ENCODE measurements around the gene KIAA0408. TPM values are rescaled to one million over a fixed set of nuclear protein-coding genes. Genes with fewer than 3 reads are reported as not detected.

The KIAA0408 gene
- total RNA-seq, 5 donors from 2014 or later (not counting 1 experiment from before 2014, with no cell fraction given): 2.2 to 6.4 (median 3.5) TPM

- DNase-seq (no peak), ATAC-seq (replicated peaks in 1 of 4) (no peak)
- ChIA-PET POLR2A (no interaction called here), CTCF (interaction anchor here in 1 of 2 donors (1.2 kb wide), 1 partner anchor 79 kb away, joined by 3 read pairs; no protein-coding TSS in a partner anchor)
- peaks cover 0 to 6% of the 10 kb centered on the region in 2 experiments for H3K4me1 ChIP-seq (ENCODE audit: control insufficient read depth in 1 of 2, extremely low read depth in 1 of 2, insufficient read depth in 2 of 2, low read length in 2 of 2)
- no peaks in the 10 kb centered on the region for H3K36me3 ChIP-seq (ENCODE audit: control insufficient read depth in 2 of 2, extremely low read depth in 1 of 2, insufficient read depth in 1 of 2, low read length in 1 of 2)
- H3K27me3 ChIP-seq (replicated peaks in 1 of 2; ENCODE audit: control insufficient read depth in 2 of 2, extremely low read depth in 1 of 2, insufficient read depth in 2 of 2, low read length in 1 of 2): no peaks in the 10 kb centered on the region
- H3K27ac ChIP-seq (ENCODE audit: low read length): no peak overlapping the region
- H3K4me3 ChIP-seq (ENCODE audit: control insufficient read depth in 1 of 2, extremely low read depth in 1 of 2, low read length in 1 of 2): no peak overlapping the region
- Mint-ChIP-seq H3K36me3 (peaks cover 2% of the 10 kb centered on the region), H3K4me3 (no peak overlapping the region), H3K27ac (no peak overlapping the region), H3K27me3 (peaks cover 1 to 3% of the 10 kb centered on the region in 2 donors), H3K4me1 (peaks cover 0 to 4% (median 0%) of the 10 kb centered on the region in 3 donors), H3K9me3 (no peaks in the 10 kb centered on the region)
- H3K9me3 ChIP-seq: no peaks in the 10 kb centered on the region
- WGBS (ENCODE audit: insufficient coverage): 90% methylated on average over 2 of the region's 4 CpGs
These were observed 372 bp downstream of the KIAA0408 start for GRCh38 chr6:127458817-127459216.

GRCh38 chr6:127458222-127458621 is 967 bp downstream of the KIAA0408 start:
- DNase-seq: no peak
- Mint-ChIP-seq H3K4me3 (no peak overlapping the region), H3K36me3 (peaks cover 2% of the 10 kb centered on the region), H3K27ac (no peak overlapping the region), H3K27me3 (peaks cover 1 to 3% of the 10 kb centered on the region in 2 donors), H3K4me1 (peaks cover 0 to 4% (median 0%) of the 10 kb centered on the region in 3 donors), H3K9me3 (no peaks in the 10 kb centered on the region)
- Histone ChIP-seq H3K4me3 (ENCODE audit: control insufficient read depth in 1 of 2, extremely low read depth in 1 of 2, low read length in 1 of 2) (no peak overlapping the region), H3K36me3 (ENCODE audit: control insufficient read depth in 2 of 2, extremely low read depth in 1 of 2, insufficient read depth in 1 of 2, low read length in 1 of 2) (no peaks in the 10 kb centered on the region), H3K4me1 (ENCODE audit: control insufficient read depth in 1 of 2, extremely low read depth in 1 of 2, insufficient read depth in 2 of 2, low read length in 2 of 2) (peaks cover 0 to 6% of the 10 kb centered on the region in 2 experiments), H3K9me3 (no peaks in the 10 kb centered on the region), H3K27ac (ENCODE audit: low read length) (no peak overlapping the region), H3K27me3 (replicated peaks in 1 of 2; ENCODE audit: control insufficient read depth in 2 of 2, extremely low read depth in 1 of 2, insufficient read depth in 2 of 2, low read length in 1 of 2) (no peaks in the 10 kb centered on the region)
- ATAC-seq (replicated peaks in 1 of 4): no peak
- 100% methylated on average over 2 of the region's 3 CpGs for WGBS (ENCODE audit: insufficient coverage)
- CTCF ChIA-PET: interaction anchor here in 1 of 2 donors (1.2 kb wide), 1 partner anchor 80 kb away, joined by 3 read pairs; no protein-coding TSS in a partner anchor
- POLR2A ChIA-PET: no interaction called here

DNA sequence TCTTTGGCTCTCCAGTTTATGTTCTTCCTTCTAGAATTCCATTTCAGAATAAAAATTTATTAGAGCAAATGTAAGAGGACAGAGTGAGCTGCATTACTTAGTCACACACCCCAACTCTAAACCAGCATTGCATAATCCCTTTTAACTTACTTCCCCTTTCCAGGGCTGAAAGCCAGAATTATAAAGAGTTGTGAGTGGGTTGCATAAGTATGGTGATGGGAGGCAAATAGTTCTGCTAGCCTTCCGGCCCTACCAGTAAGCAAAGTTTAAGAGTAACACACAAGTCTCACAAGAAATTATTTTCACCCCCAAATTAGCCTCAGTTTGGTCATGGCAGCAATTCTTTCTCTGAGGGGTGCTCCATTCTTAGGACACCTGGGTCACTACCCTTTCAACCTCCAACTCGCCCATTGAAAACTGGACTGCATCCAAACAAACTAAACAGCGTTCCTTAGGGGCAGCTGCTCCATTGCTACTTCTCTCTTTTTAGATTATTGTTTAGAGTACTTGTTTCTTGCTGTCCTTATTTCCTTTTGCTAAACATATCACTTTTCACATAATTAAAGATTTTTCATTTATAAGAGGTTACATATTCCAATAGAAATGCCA is 1.6 kb downstream of the KIAA0408 start:
- no peak overlapping the region for H3K27ac ChIP-seq (ENCODE audit: low read length)

DNA sequence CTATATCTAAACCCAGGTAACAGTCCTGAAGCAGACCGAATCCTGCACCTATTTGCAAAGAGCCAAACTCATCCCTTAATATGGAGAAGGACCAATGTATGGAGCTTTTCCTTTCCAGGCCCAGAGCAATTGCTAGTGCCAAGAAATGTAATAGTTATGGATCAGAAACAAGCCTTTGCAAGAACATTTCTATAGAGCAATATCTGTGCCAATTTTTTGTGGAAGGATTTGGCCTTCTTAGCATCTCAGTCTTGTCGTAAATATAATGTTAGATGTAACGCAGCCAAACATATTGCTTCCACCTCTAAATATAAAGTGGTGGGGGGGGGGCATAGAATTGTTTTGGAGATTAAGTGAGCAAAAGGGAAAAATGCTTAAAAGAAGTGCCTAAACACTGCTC is 2.7 kb downstream of the KIAA0408 start:
- ChIA-PET POLR2A (no interaction called here), CTCF (interaction anchor here in 1 of 2 donors (0.6 kb wide), 1 partner anchor 83 kb away, joined by 3 read pairs; no protein-coding TSS in a partner anchor)
- Histone ChIP-seq H3K27me3 (replicated peaks in 1 of 2; ENCODE audit: control insufficient read depth in 2 of 2, extremely low read depth in 1 of 2, insufficient read depth in 2 of 2, low read length in 1 of 2) (no peaks in the 10 kb centered on the region), H3K27ac (ENCODE audit: low read length) (no peak overlapping the region), H3K36me3 (ENCODE audit: control insufficient read depth in 2 of 2, extremely low read depth in 1 of 2, insufficient read depth in 1 of 2, low read length in 1 of 2) (no peaks in the 10 kb centered on the region), H3K9me3 (no peaks in the 10 kb centered on the region), H3K4me3 (ENCODE audit: control insufficient read depth in 1 of 2, extremely low read depth in 1 of 2, low read length in 1 of 2) (no peak overlapping the region), H3K4me1 (ENCODE audit: control insufficient read depth in 1 of 2, extremely low read depth in 1 of 2, insufficient read depth in 2 of 2, low read length in 2 of 2) (peaks cover 0 to 6% of the 10 kb centered on the region in 2 experiments)
- Mint-ChIP-seq H3K36me3 (peaks cover 5% of the 10 kb centered on the region), H3K4me3 (no peak overlapping the region), H3K4me1 (peaks cover 0 to 4% (median 0%) of the 10 kb centered on the region in 3 donors), H3K27me3 (peaks cover 1 to 3% of the 10 kb centered on the region in 2 donors), H3K27ac (no peak overlapping the region), H3K9me3 (no peaks in the 10 kb centered on the region)
- DNase-seq (no peak), ATAC-seq (replicated peaks in 1 of 4) (no peak)
- WGBS (ENCODE audit: insufficient coverage): no CpG with 5 or more reads among the region's 3 CpGs

More for the DNA sequence above, 1.6 kb downstream of the KIAA0408 start:
- no peaks in the 10 kb centered on the region for H3K9me3 ChIP-seq
- H3K4me3 ChIP-seq (ENCODE audit: control insufficient read depth in 1 of 2, extremely low read depth in 1 of 2, low read length in 1 of 2): no peak overlapping the region
- ATAC-seq (replicated peaks in 1 of 4) (no peak), DNase-seq (no peak)
- Mint-ChIP-seq H3K4me3 (no peak overlapping the region), H3K4me1 (peaks cover 0 to 4% (median 0%) of the 10 kb centered on the region in 3 donors), H3K27ac (no peak overlapping the region), H3K9me3 (no peaks in the 10 kb centered on the region), H3K27me3 (peaks cover 1 to 3% of the 10 kb centered on the region in 2 donors), H3K36me3 (peaks cover 3% of the 10 kb centered on the region)
- H3K27me3 ChIP-seq (replicated peaks in 1 of 2; ENCODE audit: control insufficient read depth in 2 of 2, extremely low read depth in 1 of 2, insufficient read depth in 2 of 2, low read length in 1 of 2): no peaks in the 10 kb centered on the region
- peaks cover 0 to 6% of the 10 kb centered on the region in 2 experiments for H3K4me1 ChIP-seq (ENCODE audit: control insufficient read depth in 1 of 2, extremely low read depth in 1 of 2, insufficient read depth in 2 of 2, low read length in 2 of 2)
- no peaks in the 10 kb centered on the region for H3K36me3 ChIP-seq (ENCODE audit: control insufficient read depth in 2 of 2, extremely low read depth in 1 of 2, insufficient read depth in 1 of 2, low read length in 1 of 2)
- WGBS (ENCODE audit: insufficient coverage): no CpG with 5 or more reads among the region's 3 CpGs
- ChIA-PET POLR2A (no interaction called here), CTCF (no interaction called here)

DNA sequence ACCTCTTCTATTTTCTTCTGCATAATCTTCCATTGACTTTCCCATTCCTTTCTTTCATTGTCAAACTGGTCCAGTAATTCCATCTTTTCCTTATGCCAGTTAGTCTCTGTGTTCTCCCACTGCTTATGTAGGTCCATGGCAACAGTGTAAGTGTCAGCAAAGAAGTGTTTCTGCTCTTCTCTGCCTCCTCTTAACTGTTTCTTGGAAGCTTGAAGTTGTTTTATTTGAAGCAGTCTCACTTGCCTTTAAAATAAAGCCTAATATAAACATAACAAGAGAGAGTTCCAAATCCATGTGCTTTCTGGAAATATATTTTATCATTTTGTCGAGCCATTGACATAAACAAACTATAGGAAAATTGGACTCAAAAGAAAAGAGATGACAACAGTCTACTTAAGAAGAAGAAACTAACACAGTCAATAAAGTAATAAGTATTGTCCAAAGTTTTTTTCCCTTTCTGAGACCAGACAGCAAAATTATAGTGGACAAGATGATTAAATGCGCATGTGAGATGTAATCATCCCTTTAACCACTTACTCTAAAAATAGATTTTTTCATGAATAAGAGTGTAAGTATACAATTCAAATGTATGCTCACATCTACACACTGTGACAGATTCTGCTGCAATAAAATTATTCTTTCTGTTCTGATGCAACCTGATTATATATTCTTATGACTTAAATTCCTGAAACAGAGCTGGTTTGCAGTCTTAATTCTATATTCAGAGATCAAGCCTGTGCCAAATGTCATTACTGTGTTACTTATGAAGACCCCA is 5.2 kb downstream of the KIAA0408 start:
- DNase-seq: no peak
- Mint-ChIP-seq H3K27ac (no peak overlapping the region), H3K27me3 (peaks cover 1 to 3% of the 10 kb centered on the region in 2 donors), H3K9me3 (no peaks in the 10 kb centered on the region), H3K4me1 (no peaks in the 10 kb centered on the region), H3K4me3 (no peak overlapping the region), H3K36me3 (peaks cover 16% of the 10 kb centered on the region)
- no peaks in the 10 kb centered on the region for H3K4me1 ChIP-seq (ENCODE audit: control insufficient read depth in 1 of 2, extremely low read depth in 1 of 2, insufficient read depth in 2 of 2, low read length in 2 of 2)
- no peaks in the 10 kb centered on the region for H3K27me3 ChIP-seq (replicated peaks in 1 of 2; ENCODE audit: control insufficient read depth in 2 of 2, extremely low read depth in 1 of 2, insufficient read depth in 2 of 2, low read length in 1 of 2)
- CTCF ChIA-PET: no interaction called here
- H3K9me3 ChIP-seq: no peaks in the 10 kb centered on the region
- H3K27ac ChIP-seq (ENCODE audit: low read length): no peak overlapping the region
- H3K4me3 ChIP-seq (ENCODE audit: control insufficient read depth in 1 of 2, extremely low read depth in 1 of 2, low read length in 1 of 2): no peak overlapping the region
- POLR2A ChIA-PET: no interaction called here
- WGBS (ENCODE audit: insufficient coverage): no CpG with 5 or more reads among the region's 2 CpGs
- no peaks in the 10 kb centered on the region for H3K36me3 ChIP-seq (ENCODE audit: control insufficient read depth in 2 of 2, extremely low read depth in 1 of 2, insufficient read depth in 1 of 2, low read length in 1 of 2)
- ATAC-seq (replicated peaks in 1 of 4): no peak

GRCh38 chr6:127452803-127453202 is 6.4 kb downstream of the KIAA0408 start:
- Histone ChIP-seq H3K27ac (ENCODE audit: low read length) (no peak overlapping the region), H3K9me3 (no peaks in the 10 kb centered on the region), H3K4me1 (ENCODE audit: control insufficient read depth in 1 of 2, extremely low read depth in 1 of 2, insufficient read depth in 2 of 2, low read length in 2 of 2) (no peaks in the 10 kb centered on the region), H3K36me3 (ENCODE audit: control insufficient read depth in 2 of 2, extremely low read depth in 1 of 2, insufficient read depth in 1 of 2, low read length in 1 of 2) (peaks cover 0 to 2% of the 10 kb centered on the region in 2 donors), H3K4me3 (ENCODE audit: control insufficient read depth in 1 of 2, extremely low read depth in 1 of 2, low read length in 1 of 2) (no peak overlapping the region), H3K27me3 (replicated peaks in 1 of 2; ENCODE audit: control insufficient read depth in 2 of 2, extremely low read depth in 1 of 2, insufficient read depth in 2 of 2, low read length in 1 of 2) (no peaks in the 10 kb centered on the region)
- peaks cover 1 to 3% of the 10 kb centered on the region in 2 donors for H3K27me3 Mint-ChIP-seq
- no peaks in the 10 kb centered on the region for H3K9me3 Mint-ChIP-seq
- H3K4me3 Mint-ChIP-seq: no peak overlapping the region
- peaks cover 20% of the 10 kb centered on the region for H3K36me3 Mint-ChIP-seq
- H3K27ac Mint-ChIP-seq: no peak overlapping the region
- ChIA-PET POLR2A (no interaction called here), CTCF (no interaction called here)
- no peaks in the 10 kb centered on the region for H3K4me1 Mint-ChIP-seq
- DNase-seq (no peak), ATAC-seq (replicated peaks in 1 of 4) (no peak)
